Fibroblast of skin of back (primary cell): ENCODE results near the gene UBE2Q2. TPM values are rescaled to one million over a fixed set of nuclear protein-coding genes. Genes with fewer than 3 reads are reported as not detected.
"Not testable (repeated sequence)": the region's sequence is repeated elsewhere in the genome, so short reads cannot be mapped to it uniquely, and the experiment has no call there.

Source experiments
- DNase-seq: peaks from one replicate; pipeline ENCODE4 v3.0.0-alpha.2; 2013
- polyA plus RNA-seq, 2 experiments: library from polyadenylated mRNA; unstranded; fragments of 120-200 nt; gene quantifications; one replicate each; pipeline ENCODE4 v1.2.1, GENCODE V29; 2013; ENCODE audit not compliant: insufficient read length in 2 of 2

The UBE2Q2 gene
- 63.2 TPM for polyA plus RNA-seq (2013, experiment 1 of 2; ENCODE audit: insufficient read length)
- 55.3 TPM for polyA plus RNA-seq (2013, experiment 2 of 2; ENCODE audit: insufficient read length)

- peak; percentile 84 for DNase-seq
These were observed at the start of gene UBE2Q2 for GRCh38 chr15:75842722-75843677. TSS of gene UBE2Q2 (plus strand) at chr15:75843447. CDS start at chr15:75843667, 220 bp downstream.

DNA sequence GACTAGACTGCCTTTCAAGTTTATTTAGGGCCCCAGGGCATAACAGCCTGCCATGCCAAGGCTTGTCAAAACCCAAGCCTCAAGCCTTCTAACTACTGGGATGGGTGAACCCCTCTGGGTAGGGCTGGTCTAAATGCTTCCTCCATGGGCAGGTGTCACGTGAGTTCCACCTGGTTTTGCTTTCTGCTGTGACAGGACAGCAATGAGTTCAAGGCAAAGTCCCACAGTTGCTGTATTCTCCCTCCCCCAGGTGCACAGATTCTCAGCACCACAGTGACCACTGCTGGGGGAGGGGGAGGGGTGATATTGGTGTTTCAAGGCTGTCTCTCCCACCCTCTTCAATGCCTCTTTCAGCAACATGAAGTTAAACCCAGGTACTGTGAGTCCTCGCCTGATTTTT lies 46.9 kb upstream of the UBE2Q2 start:
- no peak for DNase-seq

DNA sequence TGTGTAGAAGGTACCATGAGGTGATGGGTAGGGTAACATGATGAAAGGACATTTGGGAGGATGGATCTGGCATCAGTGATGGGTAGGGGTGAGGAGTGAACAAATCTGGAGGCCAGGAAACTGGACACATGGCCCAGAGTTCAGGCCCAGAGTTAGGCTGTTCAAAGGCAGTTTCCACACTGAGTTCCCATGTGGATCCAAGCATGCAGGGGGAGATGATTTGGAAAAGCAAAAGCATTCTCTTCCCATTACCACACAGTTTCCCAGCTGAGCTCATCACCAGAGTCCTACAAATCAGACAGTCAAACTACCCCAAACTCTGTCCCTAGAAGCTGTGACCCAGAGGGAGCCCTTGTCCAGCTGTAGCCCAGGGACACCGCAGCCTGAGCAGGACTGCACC lies 46.1 kb upstream of the UBE2Q2 start:
- not testable (repeated sequence) for DNase-seq

DNA sequence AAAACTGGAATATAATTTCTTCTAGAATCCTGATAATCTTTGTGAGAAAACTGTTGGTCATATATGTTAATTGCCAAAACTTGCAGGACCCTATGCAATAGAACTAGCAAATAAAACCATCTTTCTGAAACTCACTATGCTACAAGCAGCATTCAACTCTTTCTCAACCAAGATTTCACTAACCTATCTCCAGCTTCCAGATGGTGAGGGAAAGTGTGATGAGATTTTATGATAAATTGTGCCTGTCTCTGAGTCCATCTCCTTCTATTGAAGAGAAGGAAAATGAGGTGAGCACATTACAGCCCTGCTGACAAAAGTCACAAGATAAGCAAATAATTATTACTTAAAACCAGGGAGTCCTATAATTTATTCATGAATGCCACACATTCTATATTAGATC lies 44.1 kb upstream of the UBE2Q2 start:
- no peak for DNase-seq

DNA sequence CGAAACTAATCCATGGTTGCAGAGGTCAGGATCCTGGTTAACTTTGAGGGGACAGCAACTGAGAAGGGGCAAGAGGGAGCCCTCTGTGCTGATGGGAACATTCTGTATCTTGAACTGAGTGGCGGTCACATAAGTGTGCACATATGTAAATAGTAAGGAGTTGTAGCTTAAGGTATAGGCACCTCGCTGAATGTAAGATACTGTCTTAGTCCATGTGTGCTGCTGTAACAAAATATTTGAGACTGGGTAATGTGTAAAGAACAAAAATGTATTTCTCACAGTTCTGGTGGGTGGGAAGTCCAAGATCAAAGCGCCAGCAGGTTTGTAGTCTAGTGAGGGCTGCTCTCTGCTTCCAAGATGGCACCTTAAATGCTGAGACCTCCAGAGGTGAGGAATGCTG lies 42.8 kb upstream of the UBE2Q2 start:
- not testable (repeated sequence) for DNase-seq

- DNase-seq, result peak; percentile 69
These were observed 41.2 kb upstream of the UBE2Q2 start for GRCh38 chr15:75801859-75802593.

GRCh38 chr15:75807486-75807885 lies 35.8 kb upstream of the UBE2Q2 start:
- peak; percentile 33 for DNase-seq

DNA sequence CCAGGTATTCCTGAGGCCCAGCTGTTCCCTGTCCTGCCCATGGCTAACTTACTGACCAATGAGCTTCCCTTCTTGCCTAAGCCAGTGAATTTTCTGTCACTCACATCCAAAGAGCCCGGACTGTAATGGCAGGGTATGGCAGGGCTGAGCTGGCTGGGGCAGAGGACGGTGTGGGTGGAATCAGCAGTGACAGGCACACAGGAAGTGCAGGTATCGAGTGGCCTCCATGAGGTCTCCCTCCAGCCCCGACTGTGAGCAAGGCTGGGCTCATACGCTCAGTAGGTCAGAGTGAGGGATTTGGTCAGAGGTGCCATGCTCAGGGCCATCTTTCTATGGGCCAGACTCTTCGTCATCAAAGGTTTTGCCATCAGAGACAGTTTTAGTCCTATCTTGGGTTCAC lies 35.2 kb upstream of the UBE2Q2 start:
- DNase-seq, result not testable (repeated sequence)

- no peak for DNase-seq
These were observed 34.7 kb upstream of the UBE2Q2 start for GRCh38 chr15:75808563-75808962.

GRCh38 chr15:75809986-75810750 lies 33.1 kb upstream of the UBE2Q2 start:
- DNase-seq, result peak; percentile 29

- DNase-seq, result no peak
These were observed 32.3 kb upstream of the UBE2Q2 start for GRCh38 chr15:75810874-75811498.

GRCh38 chr15:75811626-75812025 lies 31.6 kb upstream of the UBE2Q2 start:
- peak; percentile 74 for DNase-seq

- no peak for DNase-seq
These were observed 28.5 kb upstream of the UBE2Q2 start for GRCh38 chr15:75814794-75815193.

GRCh38 chr15:75815811-75816719 lies 27.2 kb upstream of the UBE2Q2 start:
- DNase-seq, result no peak

DNA sequence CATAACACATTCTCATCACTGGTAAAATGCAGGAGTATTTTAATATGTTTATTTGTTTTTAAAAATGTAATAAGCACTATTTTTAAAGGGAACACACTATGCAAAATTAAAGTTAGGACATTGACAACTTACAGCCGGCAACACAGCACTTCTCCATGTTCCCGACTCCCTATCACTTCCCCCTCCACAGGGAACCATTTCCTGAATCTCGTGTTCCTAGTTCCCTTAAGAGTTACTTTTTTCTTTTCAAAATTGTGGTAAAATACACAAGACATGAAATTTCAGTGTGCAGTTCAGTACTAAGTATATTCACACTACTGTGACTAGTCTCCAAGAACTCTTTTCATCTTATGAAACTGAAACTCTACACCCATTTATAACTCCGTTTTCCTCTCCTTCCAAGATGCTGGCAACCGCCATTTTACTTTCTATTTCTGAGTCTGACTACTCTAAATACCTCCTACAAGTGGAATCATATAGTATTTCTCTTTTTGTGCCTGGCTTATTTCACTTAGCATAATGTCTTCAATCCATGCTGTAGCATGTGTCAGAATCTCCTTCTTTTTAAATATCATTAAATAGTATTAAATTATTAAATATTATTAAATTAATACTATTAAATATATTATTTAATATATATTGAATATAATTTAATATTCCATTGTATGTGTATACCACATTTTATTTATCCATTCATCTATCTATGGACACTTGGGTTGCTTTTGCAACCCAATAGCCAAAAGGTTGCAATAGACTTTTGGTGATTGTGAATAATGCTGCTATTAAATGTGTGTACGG lies 25.9 kb upstream of the UBE2Q2 start:
- no peak for DNase-seq

DNA sequence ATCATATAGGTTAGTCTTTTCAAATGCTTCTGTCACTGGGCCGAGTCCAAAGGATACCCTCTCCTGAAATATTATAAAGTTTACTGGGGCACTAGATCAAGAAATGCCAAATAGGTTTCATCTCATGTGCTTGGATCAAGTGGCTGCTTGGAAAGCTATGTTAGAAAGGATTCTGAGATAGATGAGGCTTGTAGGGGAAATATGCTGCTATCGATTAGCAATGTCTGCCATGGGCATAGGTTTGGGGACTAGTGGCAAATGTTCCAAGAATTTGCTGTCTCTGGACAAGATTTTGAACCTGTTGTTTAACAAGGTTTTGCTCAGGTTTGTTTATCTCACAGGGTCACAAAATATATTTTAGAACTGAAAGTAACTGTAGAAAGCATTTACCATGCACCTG lies 23.0 kb upstream of the UBE2Q2 start:
- no peak for DNase-seq

- DNase-seq, result no peak
These were observed 21.4 kb upstream of the UBE2Q2 start for GRCh38 chr15:75821786-75822345.

- DNase-seq, result no peak
These were observed 20.5 kb upstream of the UBE2Q2 start for GRCh38 chr15:75822685-75823278.

DNA sequence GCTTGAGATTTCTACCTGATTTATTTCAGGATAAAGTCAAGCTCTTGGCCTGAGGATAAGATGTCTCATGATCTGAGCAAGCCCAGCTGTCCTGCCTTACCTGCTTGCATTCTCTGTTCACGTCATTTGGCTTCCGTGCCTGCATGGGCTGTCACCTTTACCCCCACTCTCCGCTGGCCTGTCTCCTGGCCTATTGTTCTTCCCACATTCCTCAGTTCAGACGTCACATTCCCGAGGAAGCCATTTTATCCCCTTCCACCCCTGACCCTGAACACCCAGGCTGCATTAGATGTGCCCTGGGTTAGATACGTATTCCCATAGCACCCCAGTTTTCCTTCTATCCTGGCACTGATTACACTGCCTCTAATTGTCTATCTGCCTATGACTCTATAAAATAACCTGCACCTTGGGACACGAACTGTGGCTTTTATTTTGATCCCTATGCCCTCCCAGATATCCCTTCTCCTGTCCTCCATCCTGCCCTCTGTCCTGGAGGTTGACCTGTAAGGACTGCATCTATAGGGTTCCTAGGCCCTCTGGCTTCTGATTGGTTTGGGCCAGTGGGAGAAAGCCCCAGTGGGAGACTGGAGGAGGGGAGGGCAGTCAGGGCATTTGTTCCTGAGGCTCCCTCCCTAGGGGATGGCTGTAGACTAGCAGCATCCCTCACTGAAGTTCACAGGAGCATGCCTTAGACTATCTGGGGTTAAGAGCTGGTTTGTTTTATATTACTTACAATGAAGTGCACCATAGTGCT lies 19.2 kb upstream of the UBE2Q2 start:
- DNase-seq, result no peak
